H54 (cell line): ENCODE measurements around the gene SMARCAL1.

Source experiments
- DNase-seq: peaks from one replicate; pipeline ENCODE4 v3.0.0; 2011; ENCODE audit warnings: low spot score, mixed read lengths; ENCODE audit not compliant: insufficient read length
- FAIRE-seq: peaks from 3 replicates; lab custom pipeline; 2011; peaks lifted over from hg19 to GRCh38; lab: Jason Lieb, UNC
- POLR2A ChIP-seq: IDR thresholded peaks from 2 replicates; pipeline ENCODE4 v1.6.1; 2011; ENCODE audit warnings: low read depth, mild to moderate bottlenecking, low read length

The SMARCAL1 gene

GRCh38 chr2:216522892-216523502 is 110.7 kb downstream of the SMARCAL1 start:
- no peak for TF ChIP-seq POLR2A
- no peak for FAIRE-seq
- no peak for DNase-seq

- DNase-seq: no peak
- no peak for FAIRE-seq
- TF ChIP-seq POLR2A: no peak
Observed at GRCh38 chr2:216525972-216526371, 113.7 kb downstream of the SMARCAL1 start.

- no peak for DNase-seq
- no peak for TF ChIP-seq POLR2A
- FAIRE-seq: no peak
Observed at GRCh38 chr2:216526939-216527338, 114.7 kb downstream of the SMARCAL1 start.

GRCh38 chr2:216527600-216527999 is 115.3 kb downstream of the SMARCAL1 start:
- DNase-seq (no peak), FAIRE-seq (no peak)
- no peak for TF ChIP-seq POLR2A

GRCh38 chr2:216532562-216532961 is 120.3 kb downstream of the SMARCAL1 start:
- no peak for FAIRE-seq
- DNase-seq: no peak
- TF ChIP-seq POLR2A: no peak
